Panc1 (cell line): ENCODE results near the gene MAPK1IP1L. TPM values are rescaled to one million over a fixed set of nuclear protein-coding genes. Genes with fewer than 3 reads are reported as not detected.

Experiments used
- ATAC-seq: fragments of 200-7000 bp; cut with Tn5 transposase; 2 replicates; pipeline ENCODE4 v1.9.1; 2020; ENCODE audit warnings: mild to moderate bottlenecking, moderate library complexity
- BruUV-seq: library from RNA; stranded (reverse); fragments of 400-500 nt; replicated peaks from 2 replicates; lab custom pipeline; 2021; lab: Mats Ljungman, UMichigan
- CTCF ChIA-PET: fragments of 300-600 bp; sonication (Branson Sonifier 250); formaldehyde crosslinking; loops from one replicate; lab custom pipeline; 2022; ENCODE audit warnings: antibody characterized with exemption; lab: Charles Lee
- POLR2A ChIA-PET: fragments of 300-600 bp; sonication (Branson Sonifier 250); formaldehyde crosslinking; loops from one replicate; lab custom pipeline; 2022; ENCODE audit warnings: antibody characterized with exemption; lab: Charles Lee
- DNase-seq: peaks from one replicate; pipeline ENCODE4 v3.0.0-alpha.2; 2010; ENCODE audit warnings: low read depth, low spot score
- H3K27ac ChIP-seq: 2 replicates; pipeline ENCODE4 v1.5.1; 2011; ENCODE audit warnings: mild to moderate bottlenecking, low read length, inconsistent platforms
- H3K27me3 ChIP-seq: fragments of 200-500 bp; sonication (Bioruptor generic); 2 replicates; pipeline ENCODE4 v1.6.0; 2014; ENCODE audit warnings: low read length, inconsistent platforms; ENCODE audit not compliant: control insufficient read depth, insufficient read depth
- H3K36me3 ChIP-seq: fragments of 200-500 bp; sonication (Bioruptor generic); 2 replicates; pipeline ENCODE4 v1.5.1; 2014; ENCODE audit warnings: inconsistent platforms, mild to moderate bottlenecking, low read length, moderate library complexity; ENCODE audit not compliant: control insufficient read depth, insufficient read depth
- H3K4me1 ChIP-seq: 2 replicates; pipeline ENCODE4 v1.5.1; 2011; ENCODE audit warnings: inconsistent platforms, mild to moderate bottlenecking, low read length, moderate library complexity; ENCODE audit not compliant: control insufficient read depth, insufficient read depth
- H3K4me3 ChIP-seq, 2 experiments: 2 replicates each; pipeline ENCODE4 v1.5.1; 2011 to 2012; ENCODE audit warnings: low read depth in 2 of 2, low read length in 2 of 2, mild to moderate bottlenecking in 2 of 2, inconsistent platforms in 1 of 2, moderate library complexity in 1 of 2
- H3K9me3 ChIP-seq: fragments of 200-500 bp; sonication (Bioruptor generic); 2 replicates; pipeline ENCODE4 v1.5.1; 2014; ENCODE audit warnings: low read depth, mild to moderate bottlenecking, inconsistent platforms, low read length, moderate library complexity; ENCODE audit not compliant: control insufficient read depth, insufficient read depth
- CTCF ChIP-seq: fragments of 450-650 bp; IDR thresholded peaks from 2 replicates; pipeline ENCODE4 v1.5.1; 2017; ENCODE audit warnings: mild to moderate bottlenecking
- POLR2AphosphoS5 ChIP-seq: IDR thresholded peaks from 2 replicates; pipeline ENCODE4 v1.6.1; 2012; ENCODE audit warnings: mild to moderate bottlenecking, low read depth, low read length, moderate library complexity
- REST ChIP-seq, 2 experiments: IDR thresholded peaks; 2 replicates each; pipeline ENCODE4 v1.6.1; 2011 to 2012; ENCODE audit warnings: low read depth in 2 of 2, control low read depth in 1 of 2, low read length in 1 of 2, mild to moderate bottlenecking in 1 of 2, moderate library complexity in 1 of 2; ENCODE audit not compliant: insufficient read depth in 1 of 2
- SIN3A ChIP-seq: IDR thresholded peaks from 2 replicates; pipeline ENCODE4 v1.6.1; 2012; ENCODE audit warnings: low read depth, mild to moderate bottlenecking, low read length, moderate library complexity, borderline replicate concordance; ENCODE audit not compliant: insufficient read depth
- TCF7L2 ChIP-seq: IDR thresholded peaks from 2 replicates; pipeline ENCODE4 v1.6.1; 2011; ENCODE audit warnings: mild to moderate bottlenecking, low read depth, low read length, inconsistent platforms
- in situ Hi-C: cut with HindIII; loops from 2 replicates; pipeline ENCODE4 v1.10.0; 2016; ENCODE audit warnings: low sequenced_read_pairs, low pct_unique_long_range_greater_than_20kb
- intact Hi-C: fragments of 100-400 bp; cut with micrococcal nuclease; formaldehyde crosslinking; loops from one replicate; pipeline ENCODE4 v1.10.0; 2022; ENCODE audit not compliant: unreplicated experiment
- total RNA-seq: library from RNA; stranded (reverse); gene quantifications from one replicate; pipeline ENCODE4 v1.2.1, GENCODE V29; 2021; ENCODE audit not compliant: unreplicated experiment

Gene MAPK1IP1L
- total RNA-seq, 1 experiment from 2014 or later = 79.4 TPM

DNA sequence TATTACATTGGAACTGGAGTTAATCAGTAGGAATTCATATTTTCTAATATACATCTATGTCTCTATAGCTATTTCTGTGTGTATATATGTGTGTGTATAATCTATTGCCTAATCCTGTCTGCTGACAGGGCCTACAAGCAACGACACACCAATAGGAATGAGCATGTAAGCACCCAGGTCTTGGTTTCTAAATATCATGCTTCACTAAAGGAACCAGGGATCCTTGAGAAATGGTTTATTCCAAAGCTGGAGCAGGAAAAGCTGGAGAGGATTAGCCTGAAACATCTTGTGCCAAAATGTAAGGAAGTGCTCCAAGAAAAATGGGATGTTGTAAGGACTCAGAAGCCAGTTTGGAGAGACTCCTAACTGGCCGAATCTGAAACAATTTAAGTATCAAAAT is 48.3 kb downstream of the MAPK1IP1L start:
- POLR2A ChIA-PET = no interaction called here
- DNase-seq (no peak), ATAC-seq (no peak)
- Histone ChIP-seq H3K9me3 (no peaks in the 10 kb centered on the region), H3K27me3 (no peaks in the 10 kb centered on the region), H3K27ac (peak overlapping the region; percentile 65; the same call in 1 of the 2 replicates), H3K4me1 (peaks cover 25% of the 10 kb centered on the region), H3K4me3 (no peak overlapping the region), H3K36me3 (no peaks in the 10 kb centered on the region)
- no TSS peak for BruUV-seq
- TF ChIP-seq CTCF = no peak
- no peak for TF ChIP-seq POLR2AphosphoS5
- TF ChIP-seq SIN3A = no peak
- no peak for TF ChIP-seq REST (IDR thresholded peaks at IDR 0.05; ENCODE audit: insufficient read depth in 1 of 2, low read depth in 2 of 2, low read length in 1 of 2)
- TF ChIP-seq TCF7L2 = no peak
- CTCF ChIA-PET = no interaction called here
- intact Hi-C loops (no loop called here), in situ Hi-C loops (no loop called here)

DNA sequence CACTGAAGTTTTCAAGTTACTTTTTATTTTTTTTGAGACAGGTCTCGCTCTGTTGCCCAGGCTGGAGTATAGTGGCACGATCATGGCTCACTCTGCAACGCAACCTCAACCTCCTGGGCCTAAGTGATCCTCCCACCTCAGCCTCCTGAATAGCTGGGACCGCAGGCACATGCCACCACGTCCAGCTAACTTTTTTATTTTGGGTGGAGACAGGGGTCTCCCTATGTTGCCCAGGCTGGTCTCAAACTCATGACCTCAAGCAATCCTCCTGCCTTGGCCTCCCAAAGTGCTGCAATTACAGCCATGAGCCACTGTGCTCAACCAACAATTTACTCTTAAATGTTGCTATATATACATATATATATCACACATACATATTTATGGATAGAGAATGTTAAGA is 50.3 kb downstream of the MAPK1IP1L start:
- ChIA-PET CTCF (no interaction called here), POLR2A (no interaction called here)
- H3K27ac ChIP-seq = peak overlapping the region; percentile 96
- intact Hi-C loops (no loop called here), in situ Hi-C loops (no loop called here)
- no TSS peak for BruUV-seq
- no peaks in the 10 kb centered on the region for H3K27me3 ChIP-seq
- no peaks in the 10 kb centered on the region for H3K9me3 ChIP-seq
- ATAC-seq (0 out of 2 replicates have a peak, but pooled peaks have one; percentile 3), DNase-seq (no peak)
- no peaks in the 10 kb centered on the region for H3K36me3 ChIP-seq
- TF ChIP-seq CTCF = no peak
- no peak for TF ChIP-seq SIN3A
- no peak for TF ChIP-seq POLR2AphosphoS5
- no peak for TF ChIP-seq TCF7L2
- no peak for TF ChIP-seq REST (IDR thresholded peaks at IDR 0.05; ENCODE audit: insufficient read depth in 1 of 2, low read depth in 2 of 2, low read length in 1 of 2)
- no peak overlapping the region for H3K4me3 ChIP-seq
- H3K4me1 ChIP-seq = peaks cover 27% of the 10 kb centered on the region
